Esophagus muscularis mucosa (tissue), 4 donors: ENCODE data around the gene AAR2. TPM values are rescaled to one million over a fixed set of nuclear protein-coding genes. Genes with fewer than 3 reads are reported as not detected.

Source experiments
- DNase-seq: peaks from one replicate; pipeline ENCODE4 v3.0.0-alpha.2; 2017; ENCODE audit errors: extremely low spot score
- H3K27ac ChIP-seq, 4 donors: fragments of 200-600 bp; sonication (generic); replicated peaks in 1 of 4; 1 replicate in 3 of 4; 2 replicates in 1 of 4; pipeline ENCODE4 v1.5.1; 2016 to 2019; ENCODE audit warnings: mild to moderate bottlenecking in 1 of 4
- H3K27me3 ChIP-seq, 4 donors: fragments of 200-600 bp; sonication (generic); one replicate each; pipeline versions ENCODE4 v1.5.1 to v1.6.0; 2016 to 2019
- H3K36me3 ChIP-seq, 4 donors: fragments of 200-600 bp; sonication (generic); one replicate each; pipeline ENCODE4 v1.5.1; 2016 to 2019
- H3K4me1 ChIP-seq, 4 donors: fragments of 200-600 bp; sonication (generic); one replicate each; pipeline ENCODE4 v1.5.1; 2016 to 2019
- H3K4me3 ChIP-seq, 4 donors: fragments of 200-600 bp; sonication (generic); 1 replicate in 2 of 4; 2 replicates in 2 of 4; pipeline ENCODE4 v1.5.1; 2016 to 2019; ENCODE audit warnings: mild to moderate bottlenecking in 4 of 4, moderate library complexity in 1 of 4
- H3K9me3 ChIP-seq, 4 donors: fragments of 200-600 bp; sonication (generic); 1 replicate in 3 of 4; 2 replicates in 1 of 4; pipeline ENCODE4 v1.5.1; 2016 to 2019
- EP300 ChIP-seq: sonication (generic); formaldehyde crosslinking; IDR thresholded peaks from one replicate; pipeline ENCODE4 v1.6.1; 2017; ENCODE audit warnings: antibody characterized with exemption
- POLR2A ChIP-seq: fragments of 450-650 bp; IDR thresholded peaks from one replicate; pipeline ENCODE4 v1.6.1; 2017; ENCODE audit warnings: antibody characterized with exemption, moderate library complexity, mild to moderate bottlenecking, low read depth
- POLR2AphosphoS5 ChIP-seq, 2 donors: sonication (generic); formaldehyde crosslinking; IDR thresholded peaks; one replicate each; pipeline ENCODE4 v1.6.1; 2017; ENCODE audit warnings: antibody characterized with exemption in 2 of 2
- WGBS: methylation state at CpG from one replicate; pipeline ENCODE4 v1.1.5; 2018; 5-methylcytosine and 5-hydroxymethylcytosine counted together
- intact Hi-C: fragments of 100-400 bp; cut with DNase I; formaldehyde crosslinking; loops from one replicate; pipeline ENCODE4 v1.15.1; 2023
- total RNA-seq, 4 donors: library from RNA; depleted of rRNA; stranded (reverse); fragments of >200 nt; gene quantifications; one replicate each; pipeline versions ENCODE4 v1.1.0 to v1.2.1, GENCODE V29; 2016
- TF ChIP-seq, protein P1 (sequence below), 3 experiments: fragments of 200-600 bp in 2 of 3; fragments of 450-650 bp in 1 of 3; sonication (generic) in 2 of 3; IDR thresholded peaks; one replicate each; pipeline ENCODE4 v1.5.1; 2017 to 2019; ENCODE audit warnings: antibody characterized with exemption in 3 of 3, mild to moderate bottlenecking in 2 of 3, moderate library complexity in 1 of 3

Gene AAR2
- total RNA-seq, 4 donors from 2014 or later: 37.8 to 53.7 (median 47.2) TPM

DNA sequence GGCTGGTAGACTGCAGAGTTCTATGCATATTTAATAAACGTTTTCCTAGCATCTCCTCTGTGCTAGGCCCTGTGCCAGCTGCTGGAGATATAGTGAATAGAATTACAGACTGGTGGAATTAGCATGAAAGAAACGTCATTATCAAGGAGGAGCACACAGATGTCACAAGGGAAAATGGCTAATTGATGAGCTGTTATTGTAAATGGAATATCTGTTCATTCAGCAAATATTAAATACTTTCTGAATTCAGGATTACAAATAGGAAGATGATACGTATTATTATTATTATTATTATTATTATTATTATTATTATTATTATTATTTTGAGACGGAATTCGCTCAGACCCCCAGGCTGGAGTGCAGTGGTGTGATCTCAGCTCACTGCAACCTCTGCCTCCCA, 1.2 kb downstream of the AAR2 start:
- Histone ChIP-seq H3K4me3 (peak overlapping the region; percentile 58 to 93 (median 76)), H3K4me1 (peaks cover 25 to 49% (median 29%) of the 10 kb centered on the region in 4 donors), H3K9me3 (no peaks in the 10 kb centered on the region), H3K36me3 (peaks cover 12 to 33% (median 25%) of the 10 kb centered on the region in 4 donors), H3K27me3 (no peaks in the 10 kb centered on the region), H3K27ac (no peak overlapping the region)
- DNase-seq: no peak
- TF ChIP-seq POLR2A (no peak), POLR2AphosphoS5 (IDR thresholded peaks at IDR 0.05) (no peak), EP300 (no peak)
- TF ChIP-seq, protein P1, sequence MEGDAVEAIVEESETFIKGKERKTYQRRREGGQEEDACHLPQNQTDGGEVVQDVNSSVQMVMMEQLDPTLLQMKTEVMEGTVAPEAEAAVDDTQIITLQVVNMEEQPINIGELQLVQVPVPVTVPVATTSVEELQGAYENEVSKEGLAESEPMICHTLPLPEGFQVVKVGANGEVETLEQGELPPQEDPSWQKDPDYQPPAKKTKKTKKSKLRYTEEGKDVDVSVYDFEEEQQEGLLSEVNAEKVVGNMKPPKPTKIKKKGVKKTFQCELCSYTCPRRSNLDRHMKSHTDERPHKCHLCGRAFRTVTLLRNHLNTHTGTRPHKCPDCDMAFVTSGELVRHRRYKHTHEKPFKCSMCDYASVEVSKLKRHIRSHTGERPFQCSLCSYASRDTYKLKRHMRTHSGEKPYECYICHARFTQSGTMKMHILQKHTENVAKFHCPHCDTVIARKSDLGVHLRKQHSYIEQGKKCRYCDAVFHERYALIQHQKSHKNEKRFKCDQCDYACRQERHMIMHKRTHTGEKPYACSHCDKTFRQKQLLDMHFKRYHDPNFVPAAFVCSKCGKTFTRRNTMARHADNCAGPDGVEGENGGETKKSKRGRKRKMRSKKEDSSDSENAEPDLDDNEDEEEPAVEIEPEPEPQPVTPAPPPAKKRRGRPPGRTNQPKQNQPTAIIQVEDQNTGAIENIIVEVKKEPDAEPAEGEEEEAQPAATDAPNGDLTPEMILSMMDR (IDR thresholded peaks at IDR 0.05): no peak
- intact Hi-C loops: no loop called here
- 46% methylated on average over 5 of the region's 5 CpGs for WGBS

DNA sequence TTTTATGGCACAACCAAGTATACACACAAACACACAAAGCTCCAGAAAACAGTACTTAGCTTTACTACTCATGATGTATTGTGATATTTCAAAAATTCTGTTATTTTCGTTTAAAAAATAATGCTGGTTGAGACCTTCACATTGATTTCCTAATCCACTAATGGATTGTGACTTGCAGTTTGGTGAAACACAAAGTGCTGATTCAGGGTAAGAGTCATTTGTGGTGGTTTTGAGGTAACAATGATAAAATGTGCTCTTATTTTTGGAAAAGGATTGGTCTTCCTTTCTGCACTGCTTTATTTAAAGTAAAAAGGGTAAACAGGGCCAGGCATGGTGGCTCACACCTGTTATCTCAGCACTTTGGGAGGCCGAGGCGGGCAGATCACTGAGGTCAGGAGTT, 1.9 kb downstream of the AAR2 start:
- DNase-seq: no peak
- H3K4me3 ChIP-seq: no peak overlapping the region
- no peaks in the 10 kb centered on the region for H3K27me3 ChIP-seq
- 81% methylated on average over 3 of the region's 3 CpGs for WGBS
- H3K36me3 ChIP-seq: peaks cover 12 to 40% (median 30%) of the 10 kb centered on the region in 4 donors
- H3K4me1 ChIP-seq: peaks cover 25 to 49% (median 29%) of the 10 kb centered on the region in 4 donors
- no peak for TF ChIP-seq POLR2AphosphoS5 (IDR thresholded peaks at IDR 0.05)
- TF ChIP-seq EP300: no peak
- TF ChIP-seq POLR2A: no peak
- TF ChIP-seq, protein P1 (IDR thresholded peaks at IDR 0.05): no peak
- intact Hi-C loops: no loop called here
- no peak overlapping the region for H3K27ac ChIP-seq
- no peaks in the 10 kb centered on the region for H3K9me3 ChIP-seq

DNA sequence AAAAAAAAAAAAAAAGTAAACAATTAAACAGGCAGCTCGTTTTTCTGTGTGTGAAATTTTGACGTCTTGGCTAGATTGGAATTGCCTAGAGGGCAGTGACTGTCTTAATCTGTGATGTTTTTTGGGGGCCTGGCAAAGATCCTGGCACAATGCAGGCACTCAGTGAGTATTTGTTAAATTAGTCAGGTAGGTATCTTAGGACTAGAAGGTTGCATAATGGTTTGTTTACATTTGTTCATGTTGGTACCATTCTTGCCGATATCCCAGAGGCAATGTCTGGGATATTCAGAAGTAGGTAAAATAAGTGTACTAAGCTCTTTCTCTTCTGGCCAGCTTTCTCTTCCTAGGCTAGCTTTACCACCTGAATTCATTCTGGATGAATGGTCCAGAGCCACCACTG, 2.5 kb downstream of the AAR2 start:
- Histone ChIP-seq H3K27ac (no peak overlapping the region), H3K4me1 (peaks cover 25 to 49% (median 29%) of the 10 kb centered on the region in 4 donors), H3K27me3 (no peaks in the 10 kb centered on the region), H3K4me3 (no peak overlapping the region), H3K36me3 (peaks cover 17 to 46% (median 34%) of the 10 kb centered on the region in 4 donors), H3K9me3 (no peaks in the 10 kb centered on the region)
- TF ChIP-seq POLR2AphosphoS5 (IDR thresholded peaks at IDR 0.05) (no peak), EP300 (no peak), POLR2A (no peak)
- TF ChIP-seq, protein P1 (IDR thresholded peaks at IDR 0.05): no peak
- intact Hi-C loops: no loop called here
- DNase-seq: no peak
- 44% methylated on average over 3 of the region's 3 CpGs for WGBS

DNA sequence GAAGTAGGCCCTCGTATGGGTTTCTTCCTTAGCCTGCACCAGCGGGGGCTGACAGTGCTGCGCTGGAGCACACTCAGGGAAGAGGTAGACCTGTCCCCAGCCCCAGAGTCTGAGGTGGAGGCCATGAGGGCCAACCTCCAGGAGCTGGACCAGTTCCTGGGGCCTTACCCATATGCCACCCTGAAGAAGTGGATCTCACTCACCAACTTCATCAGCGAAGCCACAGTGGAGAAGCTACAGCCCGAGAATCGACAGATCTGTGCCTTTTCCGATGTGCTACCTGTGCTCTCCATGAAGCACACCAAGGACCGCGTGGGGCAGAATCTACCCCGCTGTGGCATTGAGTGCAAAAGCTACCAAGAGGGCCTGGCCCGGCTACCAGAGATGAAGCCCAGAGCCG, 3.8 kb downstream of the AAR2 start:
- H3K9me3 ChIP-seq: no peaks in the 10 kb centered on the region
- DNase-seq: no peak
- 75% methylated on average over 3 of the region's 12 CpGs for WGBS

More for the DNA sequence above, 3.8 kb downstream of the AAR2 start:
- intact Hi-C loops: no loop called here
- TF ChIP-seq EP300 (no peak), POLR2AphosphoS5 (IDR thresholded peaks at IDR 0.05) (no peak)
- TF ChIP-seq, protein P1 (IDR thresholded peaks at IDR 0.05): no peak
- H3K27me3 ChIP-seq: no peaks in the 10 kb centered on the region
- H3K4me3 ChIP-seq: no peak overlapping the region
- peaks cover 30 to 59% (median 47%) of the 10 kb centered on the region in 4 donors for H3K36me3 ChIP-seq
- H3K27ac ChIP-seq: no peak overlapping the region
- peaks cover 25 to 47% (median 29%) of the 10 kb centered on the region in 4 donors for H3K4me1 ChIP-seq
